Stimulated activated CD4-positive, alpha-beta T cell treated with anti-CD3 and anti-CD28 coated beads, Interleukin-15, amount 100 ng/mL, for 48 hours (primary cell): ENCODE measurements around the gene ANAPC5.
"Not testable (repeated sequence)": the region's sequence is repeated elsewhere in the genome, so short reads cannot be mapped to it uniquely, and the experiment has no call there.

Experiments
- DNase-seq, 2 donors: peaks; one replicate each; pipeline ENCODE4 v3.0.0-alpha.2; 2020; ENCODE audit warnings: low read depth in 2 of 2

Gene ANAPC5

GRCh38 chr12:121310231-121310630 lies 42.0 kb downstream of the ANAPC5 start:
- DNase-seq = not testable (repeated sequence)

- DNase-seq = not testable (repeated sequence)
Measured at GRCh38 chr12:121307397-121307796, 44.8 kb downstream of the ANAPC5 start.

GRCh38 chr12:121304306-121304705 lies 47.9 kb downstream of the ANAPC5 start:
- DNase-seq = no peak

- no peak for DNase-seq
Measured at GRCh38 chr12:121301876-121302275, 50.3 kb downstream of the ANAPC5 start.

- DNase-seq = no peak
Measured at GRCh38 chr12:121300083-121300819, 52.0 kb downstream of the ANAPC5 start.

- no peak for DNase-seq
Measured at GRCh38 chr12:121299662-121300061, 52.5 kb downstream of the ANAPC5 start.

GRCh38 chr12:121298411-121298810 lies 53.8 kb downstream of the ANAPC5 start:
- DNase-seq = not testable (repeated sequence)

GRCh38 chr12:121297435-121297991 lies 54.7 kb downstream of the ANAPC5 start:
- peak; percentile 62 to 64 for DNase-seq

GRCh38 chr12:121296618-121297434 lies 55.4 kb downstream of the ANAPC5 start, which contains the start of gene CAMKK2:
CAMKK2 (minus strand) TSS chr12:121296709; CDS start chr12:121274526, 22,183 bp downstream.
- DNase-seq = peak; percentile 65 to 80

GRCh38 chr12:121295746-121296617 lies 56.2 kb downstream of the ANAPC5 start:
- peak in 1 of 2 donors; percentile 7 for DNase-seq

- DNase-seq = no peak
Measured at GRCh38 chr12:121295116-121295745, 57.0 kb downstream of the ANAPC5 start.

GRCh38 chr12:121294151-121294889 lies 57.9 kb downstream of the ANAPC5 start:
- DNase-seq = no peak

GRCh38 chr12:121293603-121294002 lies 58.6 kb downstream of the ANAPC5 start:
- no peak for DNase-seq

- no peak for DNase-seq
Measured at GRCh38 chr12:121290410-121290809, 61.8 kb downstream of the ANAPC5 start.

- DNase-seq = no peak
Measured at GRCh38 chr12:121289962-121290361, 62.2 kb downstream of the ANAPC5 start.

GRCh38 chr12:121288986-121289385 lies 63.2 kb downstream of the ANAPC5 start:
- DNase-seq = no peak

GRCh38 chr12:121288158-121288845 lies 63.9 kb downstream of the ANAPC5 start:
- DNase-seq = no peak

- no peak for DNase-seq
Measured at GRCh38 chr12:121287267-121287954, 64.8 kb downstream of the ANAPC5 start.

- no peak for DNase-seq
Measured at GRCh38 chr12:121285856-121286255, 66.4 kb downstream of the ANAPC5 start.
